Epithelial cell of esophagus (primary cell): Measurements from ENCODE around the gene TET2.

ENCODE experiments used
- DNase-seq: peaks from one replicate; pipeline ENCODE4 v3.0.0; 2010; ENCODE audit warnings: low read depth
- H3K4me3 ChIP-seq: 2 replicates; pipeline ENCODE4 v1.5.1; 2011; ENCODE audit warnings: mild to moderate bottlenecking, low read length, control low read depth
- TF ChIP-seq, protein P1 (sequence below): IDR thresholded peaks from 2 replicates; pipeline ENCODE4 v1.5.1; 2011; ENCODE audit warnings: low read depth, mild to moderate bottlenecking, low read length, control low read depth, inconsistent platforms; ENCODE audit not compliant: insufficient read depth; ENCODE audit errors: missing control alignments

TET2 gene

GRCh38 chr4:105279314-105279713, 132.6 kb downstream of the TET2 start:
- TF ChIP-seq, protein P1, sequence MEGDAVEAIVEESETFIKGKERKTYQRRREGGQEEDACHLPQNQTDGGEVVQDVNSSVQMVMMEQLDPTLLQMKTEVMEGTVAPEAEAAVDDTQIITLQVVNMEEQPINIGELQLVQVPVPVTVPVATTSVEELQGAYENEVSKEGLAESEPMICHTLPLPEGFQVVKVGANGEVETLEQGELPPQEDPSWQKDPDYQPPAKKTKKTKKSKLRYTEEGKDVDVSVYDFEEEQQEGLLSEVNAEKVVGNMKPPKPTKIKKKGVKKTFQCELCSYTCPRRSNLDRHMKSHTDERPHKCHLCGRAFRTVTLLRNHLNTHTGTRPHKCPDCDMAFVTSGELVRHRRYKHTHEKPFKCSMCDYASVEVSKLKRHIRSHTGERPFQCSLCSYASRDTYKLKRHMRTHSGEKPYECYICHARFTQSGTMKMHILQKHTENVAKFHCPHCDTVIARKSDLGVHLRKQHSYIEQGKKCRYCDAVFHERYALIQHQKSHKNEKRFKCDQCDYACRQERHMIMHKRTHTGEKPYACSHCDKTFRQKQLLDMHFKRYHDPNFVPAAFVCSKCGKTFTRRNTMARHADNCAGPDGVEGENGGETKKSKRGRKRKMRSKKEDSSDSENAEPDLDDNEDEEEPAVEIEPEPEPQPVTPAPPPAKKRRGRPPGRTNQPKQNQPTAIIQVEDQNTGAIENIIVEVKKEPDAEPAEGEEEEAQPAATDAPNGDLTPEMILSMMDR = no peak
- no peak overlapping the region for H3K4me3 ChIP-seq
- DNase-seq = no peak

GRCh38 chr4:105280338-105281123, 133.9 kb downstream of the TET2 start:
- no peak overlapping the region for H3K4me3 ChIP-seq
- TF ChIP-seq, protein P1 = no peak
- DNase-seq = peak; percentile 48

- no peak overlapping the region for H3K4me3 ChIP-seq
- TF ChIP-seq, protein P1 = no peak
- no peak for DNase-seq
These were observed 134.4 kb downstream of the TET2 start for GRCh38 chr4:105281124-105281415.

DNA sequence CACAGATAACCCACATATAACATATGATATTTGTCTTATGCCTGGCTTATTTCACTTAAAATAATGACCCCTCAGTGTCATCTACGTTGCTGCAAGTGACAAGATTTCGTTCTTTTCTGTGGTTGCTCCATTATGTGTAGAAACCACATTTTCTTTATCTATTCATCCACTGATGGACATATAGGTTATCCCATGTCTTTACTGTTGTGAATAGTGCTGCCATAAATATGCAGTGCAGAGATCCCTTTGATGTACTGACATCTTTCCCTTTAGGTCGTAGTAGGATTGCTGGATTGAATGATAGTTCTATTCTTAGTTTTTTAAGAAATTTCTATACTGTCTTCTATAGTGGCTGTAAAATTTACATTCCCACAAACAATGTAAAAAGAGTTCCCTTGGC, 135.8 kb downstream of the TET2 start:
- H3K4me3 ChIP-seq = no peak overlapping the region
- TF ChIP-seq, protein P1 = no peak
- no peak for DNase-seq

DNA sequence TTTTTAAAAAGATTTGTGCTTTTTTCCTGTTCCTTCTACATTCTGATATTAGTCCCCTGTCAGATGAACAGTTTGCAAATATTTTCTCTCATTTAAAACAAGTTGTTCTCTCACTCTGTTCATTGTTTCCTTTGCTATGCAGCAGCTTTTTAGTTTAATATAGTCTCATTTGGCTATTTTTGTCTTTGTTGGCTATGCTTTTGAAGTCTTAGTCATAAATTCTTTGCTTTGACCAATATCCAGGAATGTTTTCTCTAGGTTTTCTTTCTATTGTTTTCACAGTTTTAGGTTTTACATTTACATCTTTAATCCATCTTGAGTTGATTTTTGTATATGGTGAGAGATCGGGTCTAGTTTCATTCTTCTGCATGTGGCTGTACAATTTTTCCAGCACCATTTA, 136.8 kb downstream of the TET2 start:
- TF ChIP-seq, protein P1 = no peak
- H3K4me3 ChIP-seq = no peak overlapping the region
- DNase-seq = no peak

DNA sequence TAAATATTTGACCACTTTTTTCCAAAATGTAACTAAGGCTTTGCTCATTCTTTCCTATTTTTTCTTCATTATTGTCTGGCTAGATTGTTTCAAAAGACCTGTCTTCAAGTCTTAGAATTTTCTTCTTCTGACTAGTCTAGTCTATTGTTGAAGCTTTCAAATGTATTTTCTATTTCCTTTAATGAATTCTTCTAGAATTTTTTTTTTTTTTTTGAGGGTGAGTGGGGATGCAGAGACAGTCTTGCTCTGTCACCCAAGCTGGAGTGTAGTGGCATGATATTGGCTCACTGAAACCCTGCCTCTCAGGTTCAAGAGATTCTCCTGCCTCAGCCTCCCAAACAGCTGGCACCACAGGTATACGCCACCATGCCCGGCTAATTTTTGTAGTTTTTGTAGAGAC, 141.4 kb downstream of the TET2 start:
- TF ChIP-seq, protein P1 = no peak

GRCh38 chr4:105291925-105292324, 145.2 kb downstream of the TET2 start:
- TF ChIP-seq, protein P1 = no peak
- H3K4me3 ChIP-seq = no peak overlapping the region
- DNase-seq = no peak

More for the DNA sequence above, 141.4 kb downstream of the TET2 start:
- no peak for DNase-seq
- no peak overlapping the region for H3K4me3 ChIP-seq
